ENCODE data around the gene CPN1. TPM values are rescaled to one million over a fixed set of nuclear protein-coding genes. Genes with fewer than 3 reads are reported as not detected.

Gene CPN1
- total RNA-seq, 1 donor from 2014 or later, result not detected

DNA sequence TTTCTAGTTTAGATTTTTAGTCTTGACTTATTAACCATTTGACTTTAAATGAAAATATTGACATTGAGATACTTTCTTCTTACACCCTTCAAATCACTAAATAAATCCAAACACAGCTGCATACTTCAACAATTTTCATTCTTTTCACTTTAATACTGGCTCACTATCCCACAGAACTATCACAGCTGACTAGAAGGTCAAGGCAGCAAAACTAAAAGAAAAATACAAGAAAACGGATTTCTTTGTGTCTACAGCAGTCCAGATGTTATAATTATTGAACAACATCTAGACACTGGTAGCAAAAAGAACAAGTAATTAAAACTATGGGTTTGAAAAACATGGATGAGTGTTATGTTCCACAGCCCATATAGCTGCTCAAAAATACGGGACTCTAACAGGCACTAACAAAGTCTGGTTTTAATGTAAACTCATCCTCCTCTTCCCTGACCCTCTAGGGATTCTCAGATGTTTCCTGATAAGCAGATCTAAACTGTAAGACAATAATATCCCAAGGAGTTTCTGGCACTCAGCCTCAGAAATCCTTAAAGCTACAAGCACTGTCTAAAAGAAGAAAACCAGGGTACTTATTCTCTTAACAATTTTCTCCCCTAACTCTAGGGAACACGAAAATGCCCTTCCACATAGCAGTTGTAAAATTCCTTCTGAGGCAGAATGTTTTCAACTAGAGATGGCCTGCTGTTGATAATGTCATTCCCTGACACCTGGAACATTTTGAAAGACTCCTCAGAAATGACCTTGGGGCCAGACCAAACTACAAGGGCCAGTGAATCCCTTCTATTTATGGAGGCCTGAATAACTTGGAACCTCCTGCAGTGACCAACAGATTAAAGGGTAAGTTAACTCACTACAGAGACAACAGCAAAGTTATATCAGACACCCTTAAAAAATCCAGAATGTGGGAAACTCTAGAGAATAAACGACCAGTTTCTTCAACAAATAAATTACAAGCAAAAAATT lies 84.7 kb downstream of the CPN1 start:
- DNase-seq (ENCODE audit: low spot score), result no peak

DNA sequence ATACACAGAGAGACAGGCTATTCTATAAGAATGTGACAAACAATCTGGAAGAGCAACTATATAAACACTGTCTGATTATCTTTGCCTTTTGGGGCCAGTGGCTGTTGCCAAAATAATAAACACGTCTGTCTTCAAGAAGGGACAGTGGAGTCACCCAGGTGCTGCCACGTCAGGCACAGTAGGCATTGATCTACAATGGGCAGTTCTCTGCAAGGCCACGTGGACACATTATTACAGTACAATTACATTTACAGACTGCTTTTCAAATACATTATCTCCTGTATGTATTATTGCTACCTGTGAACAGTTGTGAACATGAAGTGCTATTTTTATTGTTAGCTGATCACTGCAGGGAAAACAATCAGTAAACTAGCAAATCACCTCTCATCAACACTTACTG lies 86.0 kb downstream of the CPN1 start:
- no peak for DNase-seq (ENCODE audit: low spot score)

GRCh38 chr10:99995269-99995668 lies 86.4 kb downstream of the CPN1 start:
- no peak for DNase-seq (ENCODE audit: low spot score)

GRCh38 chr10:99994801-99995200 lies 86.9 kb downstream of the CPN1 start:
- DNase-seq (ENCODE audit: low spot score), result no peak

- no peak for DNase-seq (ENCODE audit: low spot score)
Observed at GRCh38 chr10:99993701-99994689, 87.7 kb downstream of the CPN1 start.

Other genes with a start within 250 kb of the CPN1 start
- gene DNMBP, start 71.9 kb downstream of the CPN1 start, total RNA-seq, result 54.6 TPM
- gene ERLIN1, start 104.2 kb upstream of the CPN1 start, total RNA-seq, result 42.8 TPM
- gene CHUK, start 147.7 kb upstream of the CPN1 start, total RNA-seq, result 17.6 TPM
- 31.2 TPM for gene CWF19L1, start 185.8 kb upstream of the CPN1 start, total RNA-seq
- gene BLOC1S2, start 204.8 kb upstream of the CPN1 start, total RNA-seq, result 34.4 TPM
- gene PKD2L1, start 248.4 kb upstream of the CPN1 start, total RNA-seq, result 0.16 TPM